GM12878 (cell line): ENCODE data around the gene MAL. TPM values are rescaled to one million over a fixed set of nuclear protein-coding genes. Genes with fewer than 3 reads are reported as not detected.

Experiments used
- ATAC-seq: fragments of 200-7000 bp; cut with Tn5 transposase; 3 replicates; pipeline ENCODE4 v1.9.1; 2020; ENCODE audit warnings: mild to moderate bottlenecking, moderate library complexity
- BruUV-seq: library from RNA; stranded (reverse); fragments of 400-500 nt; replicated peaks from 2 replicates; lab custom pipeline; 2021; lab: Mats Ljungman, UMichigan
- CTCF ChIA-PET: fragments of 300-600 bp; sonication (Branson Sonifier 250); formaldehyde crosslinking; extraction: SDS; loops from one replicate; lab custom pipeline; 2021; ENCODE audit warnings: inconsistent platforms; lab: Yijun Ruan, JAX
- POLR2A ChIA-PET: fragments of 350-600 bp; formaldehyde crosslinking; extraction: SDS; loops from one replicate; lab custom pipeline; 2021; ENCODE audit warnings: inconsistent platforms; lab: Charles Lee
- RAD21 ChIA-PET: fragments of 300-600 bp; sonication (Branson Sonifier 250); formaldehyde crosslinking; loops from one replicate; lab custom pipeline; 2023; ENCODE audit warnings: antibody characterized with exemption; ENCODE audit not compliant: unreplicated experiment; lab: Charles Lee
- SMC1A ChIA-PET: fragments of 300-600 bp; sonication (Branson Sonifier 250); formaldehyde crosslinking; loops from one replicate; lab custom pipeline; 2023; ENCODE audit not compliant: unreplicated experiment, uncharacterized antibody; lab: Charles Lee
- DNase-seq: peaks from one replicate; pipeline ENCODE4 v3.0.0-alpha.2; 2011; ENCODE audit warnings: low read depth, low spot score
- FAIRE-seq: peaks from 3 replicates; lab custom pipeline; 2011; peaks lifted over from hg19 to GRCh38; lab: Jason Lieb, UNC
- H2AFZ ChIP-seq: 2 replicates; pipeline ENCODE4 v1.6.0; 2011; ENCODE audit warnings: low read depth, low read length, control low read depth; ENCODE audit not compliant: control insufficient read depth
- H3K27ac ChIP-seq: 2 replicates; pipeline ENCODE4 v1.5.1; 2011; ENCODE audit warnings: control low read depth; ENCODE audit not compliant: control insufficient read depth, insufficient read depth
- H3K27me3 ChIP-seq, 2 experiments: replicated peaks in 1 of 2; 2 replicates each; pipeline versions ENCODE4 v1.6.0 to v1.6.1; 2011; ENCODE audit warnings: low read length in 1 of 2; ENCODE audit not compliant: control insufficient read depth in 2 of 2, insufficient read depth in 2 of 2
- H3K36me3 ChIP-seq, 2 experiments: 2 replicates each; pipeline ENCODE4 v1.5.1; 2011; ENCODE audit warnings: low read length in 1 of 2; ENCODE audit not compliant: control insufficient read depth in 2 of 2, insufficient read depth in 2 of 2
- H3K4me1 ChIP-seq: 2 replicates; pipeline ENCODE4 v1.6.1; 2011; ENCODE audit warnings: mild to moderate bottlenecking, low read length, moderate library complexity, mixed read lengths; ENCODE audit not compliant: control insufficient read depth, insufficient read depth
- H3K4me2 ChIP-seq: 2 replicates; pipeline ENCODE4 v1.6.0; 2011; ENCODE audit warnings: control low read depth; ENCODE audit not compliant: control insufficient read depth, insufficient read depth
- H3K4me3 ChIP-seq: fragments of 200-600 bp; sonication (generic); 2 replicates; pipeline ENCODE4 v1.5.1; 2016
- H3K79me2 ChIP-seq: 2 replicates; pipeline ENCODE4 v1.6.0; 2011; ENCODE audit warnings: low read length; ENCODE audit not compliant: control insufficient read depth, insufficient read depth
- H3K9ac ChIP-seq: 2 replicates; pipeline ENCODE4 v1.8.0; 2011; ENCODE audit warnings: low read length, control low read depth, mixed read lengths; ENCODE audit not compliant: control insufficient read depth, insufficient read depth
- H3K9me3 ChIP-seq: replicated peaks from 3 replicates; pipeline ENCODE4 v1.5.1; 2011; ENCODE audit warnings: mild to moderate bottlenecking, low read length; ENCODE audit not compliant: control insufficient read depth, insufficient read depth
- H4K20me1 ChIP-seq: 2 replicates; pipeline ENCODE4 v1.6.0; 2011; ENCODE audit not compliant: control insufficient read depth, insufficient read depth
- BHLHE40 ChIP-seq, 2 experiments: fragments of 450-650 bp in 1 of 2; IDR thresholded peaks; 2 replicates each; pipeline ENCODE4 v1.6.1; 2011 to 2017; ENCODE audit warnings: low read depth in 2 of 2, borderline replicate concordance in 1 of 2, improper control_type of control experiment in 1 of 2, low read length in 1 of 2, mild to moderate bottlenecking in 1 of 2
- WGBS: methylation state at CpG from one replicate; pipeline ENCODE4 v1.1.6; 2016; ENCODE audit warnings: low lambda C conversion rate; ENCODE audit not compliant: insufficient replicate concordance, insufficient coverage; ENCODE audit errors: missing lambda C conversion rate; 5-methylcytosine and 5-hydroxymethylcytosine counted together
- in situ Hi-C: fragments of 300-500 bp; cut with MboI; formaldehyde crosslinking; loops from 9 replicates; pipeline ENCODE4 v1.14.3; 2018; ENCODE audit warnings: mixed read lengths
- intact Hi-C: fragments of 100-400 bp; cut with micrococcal nuclease; formaldehyde crosslinking; loops from one replicate; pipeline ENCODE4 v1.14.2; 2022; ENCODE audit not compliant: unreplicated experiment
- polyA plus RNA-seq, 11 experiments: library from polyadenylated mRNA; depleted of rRNA in 4 of 11; unstranded in 6 of 11; stranded (reverse) in 5 of 11; fragments of >200 nt; fragmentation: Nextera tagmentation in 4 of 11; fragmentation: Illumina TruSeq in 1 of 11; extraction: Ambion mirVana in 4 of 11; extraction: Trizol in 1 of 11; gene quantifications; 1 replicate in 1 of 11; 2 replicates in 10 of 11; pipeline versions ENCODE4 v1.2.1 to v1.2.3, GENCODE V29; 2011 to 2016; ENCODE audit warnings: inconsistent platforms in 2 of 11, missing spikeins in 2 of 11, low read depth in 1 of 11
- total RNA-seq, 4 experiments: library from RNA; depleted of rRNA in 3 of 4; stranded (reverse); fragments of >200 nt in 3 of 4; fragmentation: Illumina TruSeq in 1 of 4; extraction: Trizol in 1 of 4; gene quantifications; 2 replicates each; pipeline versions ENCODE4 v1.2.1 to v1.2.3, GENCODE V29; 2013 to 2021

The MAL gene
- total and polyA plus RNA-seq, 10 of the 15 experiments (the other 5 are each of a cell fraction or from before 2014, with no cell fraction given), result 1.3 to 4.5 (median 1.7) TPM

- no peaks in the 10 kb centered on the region for H3K9me3 ChIP-seq
- no peak for ATAC-seq
- WGBS, result 49% methylated on average over 4 of the region's 4 CpGs
- no peak for TF ChIP-seq BHLHE40 (IDR thresholded peaks at IDR 0.05; ENCODE audit: borderline replicate concordance in 1 of 2, low read depth in 2 of 2, low read length in 1 of 2)
- TF ChIP-seq, all 136 proteins: peak for 0
- Histone ChIP-seq H3K79me2 (no peaks in the 10 kb centered on the region; the same call in 1 of the 2 replicates), H3K4me3 (no peak overlapping the region), H2AFZ (no peak overlapping the region), H3K4me2 (no peak overlapping the region), H3K4me1 (peaks cover 6% of the 10 kb centered on the region), H3K27ac (no peak overlapping the region), H3K27me3 (peaks cover 0 to 2% of the 10 kb centered on the region in 2 experiments; a peak in 3 of 4 replicates), H3K36me3 (no peaks in the 10 kb centered on the region), H3K9ac (no peak overlapping the region), H4K20me1 (no peaks in the 10 kb centered on the region)
- intact Hi-C loops (loop anchor here (1.0 to 10.0 kb wide), 4 partner anchors 58 to 183 kb away; partner anchors contain the start of gene ZNF892), in situ Hi-C loops (loop anchor here (5.0 kb wide), 2 partner anchors 55 to 95 kb away; no protein-coding TSS in a partner anchor)
- RAD21 ChIA-PET, result interaction anchor here (0.8 to 6.7 kb wide), 16 partner anchors 10 to 149 kb away, joined by 3 to 120 read pairs (median 8); partner anchors contain the start of gene MRPS5
- DNase-seq (no peak), FAIRE-seq (no peak)
- SMC1A ChIA-PET, result interaction anchor here (0.7 to 6.2 kb wide), 16 partner anchors 10 to 93 kb away, joined by 3 to 94 read pairs (median 6); no protein-coding TSS in a partner anchor
- POLR2A ChIA-PET, result interaction anchor here (1.1 to 1.4 kb wide), 4 partner anchors 52 to 93 kb away, joined by 3 to 8 read pairs (median 5); no protein-coding TSS in a partner anchor
- CTCF ChIA-PET, result interaction anchor here (0.6 to 6.7 kb wide), 23 partner anchors 8 to 191 kb away, joined by 3 to 339 read pairs (median 7); partner anchors contain the start of gene MRPS5
- no TSS peak for BruUV-seq
Measured at GRCh38 chr2:95021847-95022246, 3.7 kb upstream of the MAL start.
